HepG2 (cell line): ENCODE results near the gene ARGLU1. TPM values are rescaled to one million over a fixed set of nuclear protein-coding genes. Genes with fewer than 3 reads are reported as not detected.

Experiments used
- ATAC-seq: fragments of 200-7000 bp; cut with Tn5 transposase; 3 replicates; pipeline ENCODE4 v1.9.1; 2020; ENCODE audit warnings: mild to moderate bottlenecking, moderate library complexity
- BruUV-seq: library from RNA; stranded (reverse); fragments of 400-500 nt; replicated peaks from 2 replicates; lab custom pipeline; 2021; lab: Mats Ljungman, UMichigan
- CTCF ChIA-PET: fragments of 300-600 bp; formaldehyde crosslinking; extraction: SDS; loops from one replicate; lab custom pipeline; 2021; ENCODE audit warnings: low total read pairs, inconsistent platforms, low intra/inter-chr PET ratio; lab: Yijun Ruan, JAX
- POLR2A ChIA-PET: fragments of 350-600 bp; sonication (Branson Sonifier 250); formaldehyde crosslinking; loops from one replicate; lab custom pipeline; 2020; ENCODE audit warnings: antibody characterized with exemption, inconsistent platforms; lab: Yijun Ruan, JAX
- DNase-seq: peaks from one replicate; pipeline ENCODE4 v3.0.0-alpha.2; 2015; ENCODE audit warnings: low spot score
- FAIRE-seq: peaks from 3 replicates; lab custom pipeline; 2011; peaks lifted over from hg19 to GRCh38; lab: Jason Lieb, UNC
- H2AFZ ChIP-seq: one replicate; pipeline ENCODE4 v1.6.1; 2011; ENCODE audit warnings: low read length, inconsistent platforms
- H3K27ac ChIP-seq: fragments of 300-600 bp; 3 replicates; pipeline ENCODE4 v1.8.0; 2011; ENCODE audit warnings: mixed run types, mild to moderate bottlenecking, mixed read lengths, low read length, inconsistent platforms; ENCODE audit not compliant: insufficient read depth; ENCODE audit errors: extremely low read length
- H3K27me3 ChIP-seq, 2 experiments: fragments of 200-600 bp in 1 of 2; 2 replicates in 1 of 2; 3 replicates in 1 of 2; pipeline versions ENCODE4 v1.6.0 to v1.8.0; 2011; ENCODE audit warnings: low read length in 2 of 2, mild to moderate bottlenecking in 2 of 2, moderate library complexity in 2 of 2, inconsistent platforms in 1 of 2; ENCODE audit not compliant: insufficient read depth in 2 of 2, control insufficient read depth in 1 of 2
- H3K36me3 ChIP-seq, 2 experiments: fragments of 200-600 bp in 1 of 2; replicated peaks in 1 of 2; 2 replicates in 1 of 2; 3 replicates in 1 of 2; pipeline versions ENCODE4 v1.5.1 to v1.8.0; 2011; ENCODE audit warnings: low read length in 2 of 2, inconsistent platforms in 1 of 2; ENCODE audit not compliant: insufficient read depth in 2 of 2, control insufficient read depth in 1 of 2
- H3K4me1 ChIP-seq: 2 replicates; pipeline ENCODE4 v1.5.1; 2012; ENCODE audit warnings: low read length, inconsistent platforms; ENCODE audit not compliant: insufficient read depth
- H3K4me2 ChIP-seq: 2 replicates; pipeline ENCODE4 v1.6.0; 2011; ENCODE audit warnings: low read depth, low read length, inconsistent platforms
- H3K4me3 ChIP-seq, 3 experiments: fragments of 200-600 bp in 1 of 3; sonication (generic), shearing (Covaris generic) in 1 of 3; replicated peaks in 1 of 3; 2 replicates each; pipeline ENCODE4 v1.5.1; 2011 to 2016; ENCODE audit warnings: low read length in 3 of 3, inconsistent platforms in 2 of 3, low read depth in 2 of 3, mild to moderate bottlenecking in 2 of 3, control low read depth in 1 of 3, mixed read lengths in 1 of 3; ENCODE audit not compliant: insufficient read depth in 1 of 3
- H3K79me2 ChIP-seq: one replicate; pipeline ENCODE4 v1.6.1; 2011; ENCODE audit warnings: low read length, inconsistent platforms; ENCODE audit not compliant: insufficient read depth
- H3K9ac ChIP-seq: 2 replicates; pipeline ENCODE4 v1.6.0; 2011; ENCODE audit warnings: mild to moderate bottlenecking, low read depth, low read length, inconsistent platforms; ENCODE audit not compliant: insufficient read depth
- H3K9me3 ChIP-seq: 2 replicates; pipeline ENCODE4 v1.5.1; 2012; ENCODE audit warnings: mild to moderate bottlenecking, low read length
- H4K20me1 ChIP-seq: 2 replicates; pipeline ENCODE4 v1.6.0; 2011; ENCODE audit warnings: inconsistent platforms, mild to moderate bottlenecking, low read length, moderate library complexity; ENCODE audit not compliant: insufficient read depth
- HOXA3 ChIP-seq: sonication (generic); formaldehyde crosslinking; IDR thresholded peaks from 2 replicates; pipeline ENCODE4 v1.5.0; 2020; ENCODE audit warnings: missing genetic modification reagents
- KIAA2018 ChIP-seq: sonication (generic); formaldehyde crosslinking; IDR thresholded peaks from 2 replicates; pipeline ENCODE4 v1.5.0; 2020; ENCODE audit warnings: mild to moderate bottlenecking, missing genetic modification reagents, borderline replicate concordance
- ZBTB7B ChIP-seq: sonication (generic); formaldehyde crosslinking; IDR thresholded peaks from 2 replicates; pipeline ENCODE4 v1.4.0; 2020; ENCODE audit warnings: missing genetic modification reagents
- ZNF432 ChIP-seq: sonication (generic); formaldehyde crosslinking; IDR thresholded peaks from 2 replicates; pipeline ENCODE4 v1.5.0; 2020; ENCODE audit warnings: missing genetic modification reagents, mild to moderate bottlenecking, borderline replicate concordance
- ZNF75D ChIP-seq: sonication (generic); formaldehyde crosslinking; IDR thresholded peaks from 2 replicates; pipeline ENCODE4 v1.8.1; 2023; ENCODE audit warnings: missing genetic modification reagents, mild to moderate bottlenecking, borderline replicate concordance
- WGBS: methylation state at CpG from one replicate; pipeline ENCODE4 v1.1.6; 2017; ENCODE audit warnings: low lambda C conversion rate; 5-methylcytosine and 5-hydroxymethylcytosine counted together
- in situ Hi-C: cut with HindIII; loops from 2 replicates; pipeline ENCODE4 v1.10.0; 2017; ENCODE audit warnings: low pct_unique_long_range_greater_than_20kb; ENCODE audit not compliant: extremely low pct_ligation_motif_present
- intact Hi-C: fragments of 100-400 bp; cut with micrococcal nuclease; formaldehyde crosslinking; loops from one replicate; pipeline ENCODE4 v1.10.0; 2022; ENCODE audit not compliant: unreplicated experiment
- polyA plus RNA-seq, 8 experiments: library from polyadenylated mRNA; depleted of rRNA in 3 of 8; stranded (reverse) in 7 of 8; unstranded in 1 of 8; fragments of >200 nt; fragmentation: Illumina TruSeq in 4 of 8; extraction: Trizol in 4 of 8; gene quantifications; 2 replicates each; pipeline versions ENCODE4 v1.2.1 to v1.2.3, GENCODE V29; 2011 to 2016; ENCODE audit warnings: low read depth in 4 of 8, missing spikeins in 1 of 8, mixed read lengths in 1 of 8; ENCODE audit not compliant: insufficient read depth in 1 of 8
- total RNA-seq, 5 experiments: library from RNA; depleted of rRNA; stranded (reverse); fragments of >200 nt; fragmentation: Illumina TruSeq; extraction: Trizol; gene quantifications; 2 replicates each; pipeline ENCODE4 v1.2.3, GENCODE V29; 2016; ENCODE audit warnings: low read depth in 1 of 5
- TF ChIP-seq, protein P1 (sequence below): sonication (generic); formaldehyde crosslinking; IDR thresholded peaks from 2 replicates; pipeline ENCODE4 v1.4.0; 2020; ENCODE audit warnings: mild to moderate bottlenecking, missing genetic modification reagents
- TF ChIP-seq, protein P2 (sequence below): sonication (generic); formaldehyde crosslinking; conservative IDR thresholded peaks from 2 replicates; pipeline ENCODE4 v1.4.0; 2020; ENCODE audit warnings: mild to moderate bottlenecking, missing genetic modification reagents, moderate library complexity

ARGLU1 gene
- total and polyA plus RNA-seq, 2 of the 13 experiments (the other 11 are each of a cell fraction or from before 2014, with no cell fraction given) = 47.1 to 70.6 TPM

GRCh38 chr13:106522898-106523525, 44.9 kb downstream of the ARGLU1 start (continued):
- no peak for TF ChIP-seq KIAA2018 (CRISPR knock-in tag)
- no peak for TF ChIP-seq ZNF432 (CRISPR knock-in tag)

GRCh38 chr13:106522112-106522705, 45.7 kb downstream of the ARGLU1 start:
- CTCF ChIA-PET = no interaction called here
- no peak overlapping the region for H2AFZ ChIP-seq
- no peak for DNase-seq
- BruUV-seq = no TSS peak
- H4K20me1 ChIP-seq = no peaks in the 10 kb centered on the region
- no peak overlapping the region for H3K4me3 ChIP-seq
- intact Hi-C loops (no loop called here), in situ Hi-C loops (no loop called here)
- 44% methylated on average over 5 of the region's 5 CpGs for WGBS
- H3K27ac ChIP-seq = no peak overlapping the region
- POLR2A ChIA-PET = no interaction called here
- H3K9ac ChIP-seq = no peak overlapping the region
- no peak for ATAC-seq
- H3K79me2 ChIP-seq = no peaks in the 10 kb centered on the region
- no peaks in the 10 kb centered on the region; a peak in 1 of 5 replicates for H3K27me3 ChIP-seq
- no peak for FAIRE-seq
- no peaks in the 10 kb centered on the region for H3K4me1 ChIP-seq
- no peak overlapping the region for H3K4me2 ChIP-seq
- H3K9me3 ChIP-seq = no peaks in the 10 kb centered on the region
- no peaks in the 10 kb centered on the region for H3K36me3 ChIP-seq
- TF ChIP-seq ZNF75D (no peak), ZBTB7B (no peak), HOXA3 (CRISPR knock-in tag) (no peak)
- TF ChIP-seq, protein P1, sequence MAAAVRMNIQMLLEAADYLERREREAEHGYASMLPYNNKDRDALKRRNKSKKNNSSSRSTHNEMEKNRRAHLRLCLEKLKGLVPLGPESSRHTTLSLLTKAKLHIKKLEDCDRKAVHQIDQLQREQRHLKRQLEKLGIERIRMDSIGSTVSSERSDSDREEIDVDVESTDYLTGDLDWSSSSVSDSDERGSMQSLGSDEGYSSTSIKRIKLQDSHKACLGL (CRISPR knock-in tag) = no peak
- TF ChIP-seq, protein P2, sequence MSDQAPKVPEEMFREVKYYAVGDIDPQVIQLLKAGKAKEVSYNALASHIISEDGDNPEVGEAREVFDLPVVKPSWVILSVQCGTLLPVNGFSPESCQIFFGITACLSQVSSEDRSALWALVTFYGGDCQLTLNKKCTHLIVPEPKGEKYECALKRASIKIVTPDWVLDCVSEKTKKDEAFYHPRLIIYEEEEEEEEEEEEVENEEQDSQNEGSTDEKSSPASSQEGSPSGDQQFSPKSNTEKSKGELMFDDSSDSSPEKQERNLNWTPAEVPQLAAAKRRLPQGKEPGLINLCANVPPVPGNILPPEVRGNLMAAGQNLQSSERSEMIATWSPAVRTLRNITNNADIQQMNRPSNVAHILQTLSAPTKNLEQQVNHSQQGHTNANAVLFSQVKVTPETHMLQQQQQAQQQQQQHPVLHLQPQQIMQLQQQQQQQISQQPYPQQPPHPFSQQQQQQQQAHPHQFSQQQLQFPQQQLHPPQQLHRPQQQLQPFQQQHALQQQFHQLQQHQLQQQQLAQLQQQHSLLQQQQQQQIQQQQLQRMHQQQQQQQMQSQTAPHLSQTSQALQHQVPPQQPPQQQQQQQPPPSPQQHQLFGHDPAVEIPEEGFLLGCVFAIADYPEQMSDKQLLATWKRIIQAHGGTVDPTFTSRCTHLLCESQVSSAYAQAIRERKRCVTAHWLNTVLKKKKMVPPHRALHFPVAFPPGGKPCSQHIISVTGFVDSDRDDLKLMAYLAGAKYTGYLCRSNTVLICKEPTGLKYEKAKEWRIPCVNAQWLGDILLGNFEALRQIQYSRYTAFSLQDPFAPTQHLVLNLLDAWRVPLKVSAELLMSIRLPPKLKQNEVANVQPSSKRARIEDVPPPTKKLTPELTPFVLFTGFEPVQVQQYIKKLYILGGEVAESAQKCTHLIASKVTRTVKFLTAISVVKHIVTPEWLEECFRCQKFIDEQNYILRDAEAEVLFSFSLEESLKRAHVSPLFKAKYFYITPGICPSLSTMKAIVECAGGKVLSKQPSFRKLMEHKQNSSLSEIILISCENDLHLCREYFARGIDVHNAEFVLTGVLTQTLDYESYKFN (CRISPR knock-in tag) = no peak
